H54 (cell line): Measurements from ENCODE around the gene SERTAD2.

Experiments used
- DNase-seq: peaks from one replicate; pipeline ENCODE4 v3.0.0; 2011; ENCODE audit warnings: low spot score, mixed read lengths; ENCODE audit not compliant: insufficient read length
- FAIRE-seq: peaks from 3 replicates; lab custom pipeline; 2011; peaks lifted over from hg19 to GRCh38; lab: Jason Lieb, UNC
- POLR2A ChIP-seq: IDR thresholded peaks from 2 replicates; pipeline ENCODE4 v1.6.1; 2011; ENCODE audit warnings: low read depth, mild to moderate bottlenecking, low read length

The SERTAD2 gene

DNA sequence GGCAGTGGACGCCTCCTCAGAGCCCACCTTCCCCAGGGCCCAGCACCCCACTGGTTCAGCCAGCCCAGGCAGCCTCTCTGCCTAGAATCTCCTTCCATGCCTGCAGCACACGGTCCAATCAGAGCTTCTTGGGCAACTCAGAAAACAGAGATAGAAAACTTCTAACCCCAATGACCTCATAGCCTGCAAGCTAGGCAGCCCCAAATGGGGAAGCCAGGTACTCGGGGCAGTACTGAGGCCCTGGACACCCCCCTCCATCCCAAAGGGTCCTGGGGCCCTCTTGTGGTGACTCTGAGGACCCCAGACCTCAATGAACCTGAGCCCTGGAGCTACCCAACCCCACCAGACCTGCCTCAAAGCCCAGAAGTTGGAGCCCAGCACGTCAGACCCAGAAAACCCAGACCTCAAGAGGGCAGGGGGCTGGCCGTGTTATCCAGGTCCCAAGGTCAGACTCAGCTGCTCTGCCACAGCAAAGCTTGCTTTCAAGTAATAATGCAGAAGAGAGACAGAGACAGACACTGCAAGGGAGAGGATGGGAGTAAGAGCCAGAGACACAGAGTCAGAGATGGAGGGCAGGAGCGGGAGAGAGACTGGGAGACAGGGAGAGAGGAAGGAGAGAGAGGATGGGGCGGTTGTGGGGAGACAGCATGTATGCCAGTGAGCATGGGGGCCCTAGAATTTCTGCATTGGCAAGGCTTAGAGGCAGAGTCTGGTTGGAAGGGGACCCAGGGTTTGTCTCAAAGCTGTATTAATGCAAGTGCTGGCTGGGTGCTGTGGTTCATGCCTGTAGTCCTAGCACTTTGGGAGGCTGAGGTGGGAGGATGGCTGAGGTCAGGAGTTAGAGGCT lies 28.2 kb downstream of the SERTAD2 start:
- FAIRE-seq = no peak
- DNase-seq = no peak
- no peak for TF ChIP-seq POLR2A

DNA sequence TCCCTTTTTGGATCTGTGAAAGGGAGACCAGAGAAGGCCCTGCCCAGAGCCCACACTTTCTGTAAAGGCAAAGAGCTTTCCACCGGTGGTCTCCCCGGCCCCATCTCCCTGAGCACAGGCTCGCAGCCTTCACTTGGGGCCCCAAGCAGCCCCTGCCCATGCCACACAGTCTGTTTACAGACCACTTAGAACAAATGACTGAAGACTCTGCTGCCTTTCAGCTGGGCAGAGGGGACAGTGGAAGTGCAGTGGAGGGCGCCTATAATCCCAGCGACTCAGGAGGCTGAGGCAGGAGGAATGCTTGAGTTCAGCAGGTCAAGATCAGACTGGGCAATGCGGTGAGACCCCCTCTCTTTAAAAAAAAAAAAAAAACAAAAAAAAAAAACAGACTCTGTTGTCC lies 28.9 kb downstream of the SERTAD2 start:
- DNase-seq (no peak), FAIRE-seq (no peak)
- no peak for TF ChIP-seq POLR2A

DNA sequence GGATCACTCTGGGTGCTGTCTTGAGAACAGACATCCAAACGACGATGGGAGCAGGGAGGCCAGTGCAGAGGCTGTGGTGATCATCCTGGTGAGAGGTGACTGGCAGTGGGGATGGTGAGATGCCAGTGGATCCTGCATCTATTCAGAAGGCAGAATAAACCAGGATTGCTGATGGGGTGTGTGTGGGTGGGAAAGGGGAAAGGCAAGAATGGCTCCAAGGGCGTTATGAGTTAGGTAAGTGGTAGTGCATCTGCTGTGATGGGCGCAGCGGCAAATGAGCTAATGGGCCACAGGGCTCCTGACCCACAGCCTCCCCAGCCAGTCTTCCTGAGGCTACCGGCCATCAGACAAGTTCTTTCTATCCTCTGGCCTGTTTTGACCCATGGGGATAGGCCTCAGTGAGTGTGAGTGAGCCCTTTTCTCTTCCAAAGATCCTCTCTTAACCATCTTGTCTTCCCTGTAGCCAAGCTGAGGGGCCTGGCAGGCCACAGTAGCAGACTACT lies 29.6 kb downstream of the SERTAD2 start:
- FAIRE-seq (no peak), DNase-seq (no peak)
- TF ChIP-seq POLR2A = no peak

DNA sequence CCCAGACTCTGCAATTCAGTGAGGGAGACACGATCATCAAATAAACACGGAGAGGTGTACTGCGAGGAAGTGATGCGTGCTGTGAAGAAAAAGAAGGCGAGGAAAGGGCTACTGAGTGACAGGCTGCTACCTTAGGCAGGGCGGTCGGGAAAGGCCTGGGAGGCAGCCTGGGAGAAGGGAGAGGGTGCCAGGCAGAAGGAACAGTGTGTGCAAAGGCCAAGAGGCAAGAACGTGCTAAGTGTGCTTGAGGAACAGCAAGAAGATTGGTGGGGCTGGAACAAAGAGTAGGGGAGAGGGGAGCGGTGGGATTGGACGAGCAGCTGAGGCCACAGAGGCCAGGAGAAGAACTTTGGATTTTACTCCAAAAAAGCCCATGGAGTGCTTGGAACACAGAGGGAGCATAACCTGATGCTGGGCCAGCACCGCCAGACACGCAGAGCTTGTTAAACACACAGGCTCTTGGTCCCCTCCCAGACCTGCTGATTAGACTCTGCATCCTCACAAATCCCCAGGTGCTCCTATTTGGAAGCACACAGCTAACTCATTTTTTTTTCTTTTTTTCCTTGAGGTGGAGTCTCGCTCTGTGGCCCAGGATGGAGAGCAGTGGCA lies 30.4 kb downstream of the SERTAD2 start:
- no peak for FAIRE-seq
- no peak for DNase-seq
- no peak for TF ChIP-seq POLR2A

- FAIRE-seq = no peak
- DNase-seq = no peak
- TF ChIP-seq POLR2A = no peak
These were observed 31.1 kb downstream of the SERTAD2 start for GRCh38 chr2:64622443-64623241.

GRCh38 chr2:64620661-64621060 lies 33.1 kb downstream of the SERTAD2 start:
- DNase-seq (no peak), FAIRE-seq (no peak)
- TF ChIP-seq POLR2A = no peak

GRCh38 chr2:64617631-64618151 lies 36.0 kb downstream of the SERTAD2 start:
- no peak for TF ChIP-seq POLR2A
- no peak for FAIRE-seq

GRCh38 chr2:64615844-64616536 lies 37.7 kb downstream of the SERTAD2 start:
- TF ChIP-seq POLR2A = no peak
- FAIRE-seq (no peak), DNase-seq (no peak)

More at GRCh38 chr2:64617631-64618151, 36.0 kb downstream of the SERTAD2 start:
- no peak for DNase-seq

- DNase-seq = no peak
- no peak for FAIRE-seq
These were observed 38.4 kb downstream of the SERTAD2 start for GRCh38 chr2:64615192-64615763.

DNA sequence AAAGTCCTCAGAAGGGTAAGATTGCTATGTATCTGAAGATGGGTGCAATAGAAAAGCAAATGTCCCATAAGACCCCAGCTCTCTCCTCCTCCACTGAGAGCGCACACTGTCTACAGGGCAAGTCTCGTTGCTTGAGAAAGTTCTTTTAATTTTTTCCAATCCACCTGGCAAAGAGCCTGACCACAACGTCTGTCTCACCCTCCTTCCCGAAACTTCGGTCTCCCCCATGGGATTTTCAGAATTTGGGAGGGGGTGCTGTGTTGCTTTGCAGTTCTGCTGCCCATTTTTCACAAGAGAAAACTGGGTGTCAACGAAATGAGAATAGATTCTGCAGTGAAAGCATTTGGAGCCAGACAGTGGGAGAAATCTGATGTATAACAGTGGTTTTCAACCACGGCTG lies 40.4 kb downstream of the SERTAD2 start:
- DNase-seq (no peak), FAIRE-seq (no peak)
- no peak for TF ChIP-seq POLR2A

More at GRCh38 chr2:64615192-64615763, 38.4 kb downstream of the SERTAD2 start:
- no peak for TF ChIP-seq POLR2A

DNA sequence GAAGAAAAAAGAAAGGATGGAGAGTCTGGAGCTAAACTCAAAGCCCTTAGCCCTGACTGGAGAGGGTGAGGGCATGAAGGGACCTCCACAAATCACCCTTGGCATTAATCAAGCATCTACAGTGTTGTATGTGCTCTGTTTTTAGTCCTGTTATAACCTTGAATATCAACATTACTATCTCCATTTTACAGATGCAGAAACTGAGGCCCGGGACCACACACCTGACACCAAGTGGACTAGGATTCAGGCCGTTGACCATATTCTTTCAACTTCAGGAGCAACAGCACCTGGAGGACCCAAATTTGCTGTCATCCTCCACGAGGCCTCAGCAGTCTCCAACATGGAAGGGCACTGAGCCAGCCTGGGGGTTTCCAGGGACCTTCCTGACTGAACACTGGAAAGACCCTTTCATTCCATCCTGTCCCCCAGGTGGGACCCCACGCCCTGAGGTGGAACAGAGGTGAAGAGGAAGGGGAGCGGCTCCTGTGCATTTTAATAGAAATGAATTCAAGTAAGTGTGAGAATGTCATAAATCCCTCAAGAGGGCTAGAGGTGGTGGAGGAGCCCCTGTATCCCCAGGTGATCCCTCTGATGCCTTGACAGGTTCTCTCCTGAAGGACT lies 41.0 kb downstream of the SERTAD2 start:
- DNase-seq (no peak), FAIRE-seq (no peak)
- no peak for TF ChIP-seq POLR2A

GRCh38 chr2:64610316-64610855 lies 43.3 kb downstream of the SERTAD2 start:
- no peak for DNase-seq
- TF ChIP-seq POLR2A = no peak
- FAIRE-seq = no peak

GRCh38 chr2:64609942-64610281 lies 43.8 kb downstream of the SERTAD2 start:
- no peak for TF ChIP-seq POLR2A
- no peak for FAIRE-seq
- no peak for DNase-seq
